Trophoblast cell (in vitro differentiated cells and primary cell): ENCODE measurements around the gene IFNG.
"Not testable (repeated sequence)": the region's sequence is repeated elsewhere in the genome, so short reads cannot be mapped to it uniquely, and the experiment has no call there.

Source experiments
- DNase-seq, 2 donors: peaks; one replicate each; pipeline ENCODE4 v3.0.0-alpha.2; 2016
- H2AFZ ChIP-seq: 2 replicates; pipeline ENCODE4 v1.6.1; 2013; ENCODE audit warnings: low read length, moderate library complexity, mild to moderate bottlenecking; ENCODE audit not compliant: insufficient read depth, poor library complexity
- H2AK5ac ChIP-seq: 2 replicates; pipeline ENCODE4 v1.6.1; 2013; ENCODE audit warnings: mild to moderate bottlenecking, low read length
- H2BK120ac ChIP-seq: 2 replicates; pipeline ENCODE4 v1.6.1; 2013; ENCODE audit warnings: low read length, mild to moderate bottlenecking, moderate library complexity; ENCODE audit not compliant: insufficient read depth, poor library complexity
- H2BK12ac ChIP-seq: 2 replicates; pipeline ENCODE4 v1.6.1; 2013; ENCODE audit warnings: mild to moderate bottlenecking, low read length, moderate library complexity
- H2BK5ac ChIP-seq: 2 replicates; pipeline ENCODE4 v1.6.1; 2013; ENCODE audit warnings: low read length, low read depth, moderate library complexity, mild to moderate bottlenecking; ENCODE audit not compliant: poor library complexity
- H3K14ac ChIP-seq: 2 replicates; pipeline ENCODE4 v1.6.1; 2013; ENCODE audit warnings: mild to moderate bottlenecking, low read length
- H3K18ac ChIP-seq: 2 replicates; pipeline ENCODE4 v1.6.1; 2013; ENCODE audit warnings: mild to moderate bottlenecking, low read length
- H3K23ac ChIP-seq: 2 replicates; pipeline ENCODE4 v1.6.1; 2013; ENCODE audit warnings: low read length
- H3K27ac ChIP-seq: 2 replicates; pipeline ENCODE4 v1.5.1; 2013; ENCODE audit warnings: low read depth, mild to moderate bottlenecking, inconsistent platforms, low read length, moderate library complexity
- H3K27me3 ChIP-seq: 2 replicates; pipeline ENCODE4 v1.6.1; 2013; ENCODE audit warnings: inconsistent platforms, mild to moderate bottlenecking, low read length, moderate library complexity; ENCODE audit not compliant: insufficient read depth
- H3K36me3 ChIP-seq, 2 experiments: 1 replicate in 1 of 2; 2 replicates in 1 of 2; pipeline ENCODE4 v1.6.1; 2013; ENCODE audit warnings: low read length in 2 of 2, mild to moderate bottlenecking in 2 of 2, moderate library complexity in 1 of 2; ENCODE audit not compliant: insufficient read depth in 2 of 2, control insufficient read depth in 1 of 2
- H3K4ac ChIP-seq: 2 replicates; pipeline ENCODE4 v1.6.1; 2013; ENCODE audit warnings: low read depth, mild to moderate bottlenecking, low read length, moderate library complexity
- H3K4me1 ChIP-seq, 2 experiments: 1 replicate in 1 of 2; 2 replicates in 1 of 2; pipeline ENCODE4 v1.6.1; 2013; ENCODE audit warnings: low read length in 2 of 2, mild to moderate bottlenecking in 2 of 2, moderate library complexity in 1 of 2; ENCODE audit not compliant: insufficient read depth in 2 of 2, control insufficient read depth in 1 of 2
- H3K4me2 ChIP-seq: 2 replicates; pipeline ENCODE4 v1.6.1; 2013; ENCODE audit warnings: inconsistent platforms, mild to moderate bottlenecking, low read length, moderate library complexity
- H3K4me3 ChIP-seq: 2 replicates; pipeline ENCODE4 v1.5.1; 2013; ENCODE audit warnings: mild to moderate bottlenecking, low read depth, low read length, inconsistent platforms
- H3K79me1 ChIP-seq: one replicate; pipeline ENCODE4 v1.6.1; 2013; ENCODE audit warnings: low read length
- H3K79me2 ChIP-seq: 2 replicates; pipeline ENCODE4 v1.6.1; 2013; ENCODE audit warnings: low read length, mild to moderate bottlenecking; ENCODE audit not compliant: control insufficient read depth, insufficient read depth, poor library complexity
- H3K9ac ChIP-seq: 2 replicates; pipeline ENCODE4 v1.6.1; 2013; ENCODE audit warnings: mild to moderate bottlenecking, low read length
- H3K9me3 ChIP-seq: 2 replicates; pipeline ENCODE4 v1.6.1; 2013; ENCODE audit warnings: low read depth, mild to moderate bottlenecking, control low read depth, inconsistent platforms, low read length; ENCODE audit not compliant: insufficient read depth
- H4K12ac ChIP-seq: 2 replicates; pipeline ENCODE4 v1.6.1; 2013; ENCODE audit warnings: low read depth, mild to moderate bottlenecking, low read length, moderate library complexity
- H4K8ac ChIP-seq: 2 replicates; pipeline ENCODE4 v1.6.1; 2013; ENCODE audit warnings: low read depth, mild to moderate bottlenecking, low read length, moderate library complexity
- H4K91ac ChIP-seq: one replicate; pipeline ENCODE4 v1.6.1; 2013; ENCODE audit warnings: low read depth, mild to moderate bottlenecking, low read length, moderate library complexity
- WGBS: extraction: QIAGEN DNeasy Blood & Tissue Kit; methylation state at CpG from one replicate; pipeline ENCODE4 v1.1.7; 2013; ENCODE audit warnings: missing lambda C conversion rate; ENCODE audit not compliant: insufficient read length, insufficient coverage; ENCODE audit errors: extremely low coverage; 5-methylcytosine and 5-hydroxymethylcytosine counted together

IFNG gene

GRCh38 chr12:68175557-68176061 lies 16.1 kb upstream of the IFNG start:
- Histone ChIP-seq H3K9ac (no peak overlapping the region), H3K4me1 (peaks cover 2% of the 10 kb centered on the region in 2 experiments), H2BK5ac (no peak overlapping the region), H4K91ac (no peak overlapping the region), H3K79me2 (no peaks in the 10 kb centered on the region), H3K4me3 (no peak overlapping the region), H3K27ac (no peak overlapping the region), H3K18ac (no peak overlapping the region), H3K4me2 (no peak overlapping the region), H2AK5ac (no peak overlapping the region), H3K23ac (no peak overlapping the region), H3K14ac (no peak overlapping the region), H2BK120ac (no peak overlapping the region), H3K27me3 (no peaks in the 10 kb centered on the region), H2AFZ (no peak overlapping the region), H3K79me1 (no peaks in the 10 kb centered on the region), H4K8ac (no peak overlapping the region), H4K12ac (no peak overlapping the region), H2BK12ac (no peak overlapping the region), H3K36me3 (no peaks in the 10 kb centered on the region), H3K9me3 (no peaks in the 10 kb centered on the region), H3K4ac (no peak overlapping the region)
- no CpG with 5 or more reads among the region's 4 CpGs for WGBS
- DNase-seq, result peak in 1 of 2 donors; percentile 5

GRCh38 chr12:68174761-68175160 lies 15.2 kb upstream of the IFNG start:
- not testable (repeated sequence) for H2AFZ ChIP-seq, H3K79me1 ChIP-seq, H2BK5ac ChIP-seq, H3K4me3 ChIP-seq, H2BK120ac ChIP-seq, H3K4ac ChIP-seq, H2AK5ac ChIP-seq, H3K79me2 ChIP-seq, H4K12ac ChIP-seq, DNase-seq, H3K23ac ChIP-seq, H3K14ac ChIP-seq, H3K4me1 ChIP-seq, H4K91ac ChIP-seq, H3K4me2 ChIP-seq, H3K36me3 ChIP-seq, H3K9me3 ChIP-seq, H2BK12ac ChIP-seq, H3K18ac ChIP-seq, H3K9ac ChIP-seq, H3K27ac ChIP-seq, H4K8ac ChIP-seq, H3K27me3 ChIP-seq
- WGBS, result no CpG with 5 or more reads among the region's 3 CpGs

- no peak overlapping the region for H3K4ac ChIP-seq
- no peak overlapping the region for H3K18ac ChIP-seq
- no peak overlapping the region for H4K8ac ChIP-seq
- H3K27ac ChIP-seq, result no peak overlapping the region
- no peak overlapping the region for H3K4me2 ChIP-seq
- no peak overlapping the region for H2AK5ac ChIP-seq
- H3K79me2 ChIP-seq, result no peaks in the 10 kb centered on the region
- H3K23ac ChIP-seq, result no peak overlapping the region
- no peak overlapping the region for H3K4me3 ChIP-seq
- no peak overlapping the region for H2BK12ac ChIP-seq
- H3K9ac ChIP-seq, result no peak overlapping the region
- no peak for DNase-seq
- H3K4me1 ChIP-seq, result no peaks in the 10 kb centered on the region
- H3K14ac ChIP-seq, result no peak overlapping the region
- no peak overlapping the region for H2BK120ac ChIP-seq
- H2AFZ ChIP-seq, result no peak overlapping the region
- no peaks in the 10 kb centered on the region for H3K27me3 ChIP-seq
- H2BK5ac ChIP-seq, result no peak overlapping the region
- no peak overlapping the region for H4K91ac ChIP-seq
- no peaks in the 10 kb centered on the region for H3K79me1 ChIP-seq
- H4K12ac ChIP-seq, result no peak overlapping the region
- no peaks in the 10 kb centered on the region for H3K36me3 ChIP-seq
- no peaks in the 10 kb centered on the region for H3K9me3 ChIP-seq
These were observed 14.3 kb upstream of the IFNG start for GRCh38 chr12:68173792-68174191.

- Histone ChIP-seq H4K91ac (no peak overlapping the region), H3K27ac (no peak overlapping the region), H3K14ac (no peak overlapping the region), H3K4me1 (no peaks in the 10 kb centered on the region), H3K27me3 (no peaks in the 10 kb centered on the region), H3K23ac (no peak overlapping the region), H3K79me2 (no peaks in the 10 kb centered on the region), H3K4ac (no peak overlapping the region), H3K4me2 (no peak overlapping the region), H3K18ac (no peak overlapping the region), H3K9me3 (no peaks in the 10 kb centered on the region), H3K36me3 (no peaks in the 10 kb centered on the region), H2BK12ac (no peak overlapping the region), H2BK120ac (no peak overlapping the region), H2AFZ (no peak overlapping the region), H3K9ac (no peak overlapping the region), H2BK5ac (no peak overlapping the region), H4K12ac (no peak overlapping the region), H3K4me3 (no peak overlapping the region), H3K79me1 (no peaks in the 10 kb centered on the region), H4K8ac (no peak overlapping the region), H2AK5ac (no peak overlapping the region)
- WGBS, result no CpG with 5 or more reads among the region's 2 CpGs
- DNase-seq, result no peak
These were observed 11.2 kb upstream of the IFNG start for GRCh38 chr12:68170726-68171125.
